Caco-2 (cell line): ENCODE results near the gene GAK. TPM values are rescaled to one million over a fixed set of nuclear protein-coding genes. Genes with fewer than 3 reads are reported as not detected.

Experiments
- BruUV-seq: library from RNA; stranded (reverse); fragments of 400-500 nt; replicated peaks from 2 replicates; lab custom pipeline; 2021; lab: Mats Ljungman, UMichigan
- CTCF ChIA-PET: fragments of 300-600 bp; sonication (Branson Sonifier 250); formaldehyde crosslinking; loops from one replicate; lab custom pipeline; 2022; ENCODE audit warnings: antibody characterized with exemption; lab: Charles Lee
- POLR2A ChIA-PET: fragments of 300-600 bp; sonication (Branson Sonifier 250); formaldehyde crosslinking; loops from one replicate; lab custom pipeline; 2022; ENCODE audit warnings: antibody characterized with exemption; lab: Charles Lee
- DNase-seq, 2 experiments: peaks; one replicate each; pipeline versions ENCODE4 v3.0.0 to v3.0.0-alpha.2; 2020 to 2022
- H3K27me3 ChIP-seq: replicated peaks from 2 replicates; pipeline ENCODE4 v1.6.0; 2011; ENCODE audit warnings: low read length; ENCODE audit not compliant: control insufficient read depth, insufficient read depth
- H3K36me3 ChIP-seq: 2 replicates; pipeline ENCODE4 v1.5.1; 2011; ENCODE audit warnings: low read length; ENCODE audit not compliant: control insufficient read depth, insufficient read depth
- H3K4me1 ChIP-seq: fragments of 250-450 bp; sonication (Bioruptor Pico); 2 replicates; pipeline ENCODE4 v1.5.1; 2020; ENCODE audit warnings: mild to moderate bottlenecking
- H3K4me3 ChIP-seq: 2 replicates; pipeline ENCODE4 v1.5.1; 2011; ENCODE audit warnings: low read depth, mild to moderate bottlenecking, control low read depth, low read length
- H3K9me3 ChIP-seq: fragments of 250-450 bp; sonication (Bioruptor Pico); 2 replicates; pipeline ENCODE4 v1.5.1; 2020; ENCODE audit warnings: mild to moderate bottlenecking, moderate library complexity
- H3K27ac Mint-ChIP-seq: one replicate; pipeline ENCODE4 v1.8.0; 2022; ENCODE audit warnings: mixed read lengths; ENCODE audit not compliant: unreplicated experiment
- H3K27me3 Mint-ChIP-seq: one replicate; pipeline ENCODE4 v1.8.0; 2022; ENCODE audit warnings: mixed read lengths; ENCODE audit not compliant: insufficient read depth, unreplicated experiment
- H3K36me3 Mint-ChIP-seq: one replicate; pipeline ENCODE4 v1.8.0; 2022; ENCODE audit warnings: mild to moderate bottlenecking, mixed read lengths; ENCODE audit not compliant: insufficient read depth, unreplicated experiment
- H3K4me1 Mint-ChIP-seq: one replicate; pipeline ENCODE4 v1.8.0; 2022; ENCODE audit warnings: low read depth, mixed read lengths; ENCODE audit not compliant: unreplicated experiment
- H3K4me3 Mint-ChIP-seq: one replicate; pipeline ENCODE4 v1.8.0; 2022; ENCODE audit warnings: mild to moderate bottlenecking, moderate library complexity, mixed read lengths; ENCODE audit not compliant: unreplicated experiment
- H3K9me3 Mint-ChIP-seq: one replicate; pipeline ENCODE4 v1.8.0; 2022; ENCODE audit warnings: mixed read lengths; ENCODE audit not compliant: unreplicated experiment
- intact Hi-C: fragments of 100-400 bp; cut with micrococcal nuclease; formaldehyde crosslinking; loops from one replicate; pipeline ENCODE4 v1.10.0; 2022; ENCODE audit not compliant: unreplicated experiment
- total RNA-seq: library from RNA; stranded (reverse); gene quantifications from 2 replicates; pipeline ENCODE4 v1.2.3, GENCODE V29; 2022
- TF ChIP-seq, protein P1 (sequence below), 2 experiments: fragments of 200-600 bp in 1 of 2; IDR thresholded peaks; 1 replicate in 1 of 2; 2 replicates in 1 of 2; pipeline versions ENCODE4 v1.5.1 to v1.8.0; 2011 to 2022; ENCODE audit warnings: antibody characterized with exemption in 1 of 2, control low read depth in 1 of 2, inconsistent platforms in 1 of 2, low read depth in 1 of 2, low read length in 1 of 2, mild to moderate bottlenecking in 1 of 2, moderate library complexity in 1 of 2; ENCODE audit not compliant: insufficient read depth in 1 of 2, severe bottlenecking in 1 of 2, unreplicated experiment in 1 of 2

Gene GAK
- total RNA-seq, 1 experiment from 2014 or later = 126 TPM

DNA sequence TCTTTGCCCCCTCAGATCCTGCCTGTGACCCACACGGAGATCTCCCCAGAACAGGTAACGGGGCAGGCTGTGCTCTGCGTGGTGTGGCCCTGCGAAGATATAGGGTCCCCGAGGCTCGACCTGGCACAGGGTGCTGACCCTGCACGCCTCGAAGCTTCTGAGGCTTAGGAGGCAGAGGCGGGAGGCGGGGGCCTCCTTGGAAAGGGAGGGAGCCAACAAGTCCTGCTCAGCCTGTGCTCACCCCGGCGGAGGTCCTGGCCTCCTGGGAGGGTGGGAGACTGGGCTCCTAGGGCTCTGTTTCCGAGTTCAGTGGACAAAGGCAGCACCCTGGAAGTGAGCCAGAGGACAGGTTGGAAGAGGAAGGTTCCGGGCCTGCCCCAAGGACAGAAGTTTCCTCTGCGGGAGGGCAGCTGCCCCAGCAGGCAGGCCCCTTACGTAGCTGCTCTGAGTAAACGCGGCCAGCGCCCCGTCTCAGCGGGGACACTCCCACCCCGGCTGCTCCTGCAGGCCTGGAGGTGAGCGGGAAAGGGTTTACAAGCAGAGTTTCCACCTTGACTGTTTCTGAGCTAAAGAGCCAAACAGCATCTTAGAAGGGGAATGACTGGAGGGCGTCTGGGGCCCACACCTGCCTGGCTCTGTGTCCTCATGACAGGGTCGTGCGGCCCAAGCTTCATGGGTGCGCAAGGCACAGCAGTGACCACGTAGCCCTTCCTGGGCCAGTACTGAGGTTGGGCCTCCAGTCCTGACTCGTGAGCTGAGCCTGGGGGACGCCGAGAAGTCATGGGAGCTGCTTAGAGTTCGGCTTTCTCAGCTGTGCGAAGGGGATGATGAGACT lies 16.2 kb upstream of the GAK start:
- DNase-seq = no peak
- Mint-ChIP-seq H3K36me3 (no peaks in the 10 kb centered on the region), H3K4me1 (peaks cover 7% of the 10 kb centered on the region), H3K27me3 (no peaks in the 10 kb centered on the region), H3K4me3 (no peak overlapping the region), H3K27ac (no peak overlapping the region), H3K9me3 (no peaks in the 10 kb centered on the region)
- ChIA-PET CTCF (no interaction called here), POLR2A (interaction anchor here (1.1 kb wide), 1 partner anchor 16 kb away, joined by 3 read pairs; the partner anchor contains the start of genes GAK and TMEM175)
- intact Hi-C loops = no loop called here
- no TSS peak for BruUV-seq
- Histone ChIP-seq H3K27me3 (no peaks in the 10 kb centered on the region), H3K9me3 (no peaks in the 10 kb centered on the region), H3K36me3 (no peaks in the 10 kb centered on the region), H3K4me3 (no peak overlapping the region), H3K4me1 (no peaks in the 10 kb centered on the region)
- TF ChIP-seq, protein P1, sequence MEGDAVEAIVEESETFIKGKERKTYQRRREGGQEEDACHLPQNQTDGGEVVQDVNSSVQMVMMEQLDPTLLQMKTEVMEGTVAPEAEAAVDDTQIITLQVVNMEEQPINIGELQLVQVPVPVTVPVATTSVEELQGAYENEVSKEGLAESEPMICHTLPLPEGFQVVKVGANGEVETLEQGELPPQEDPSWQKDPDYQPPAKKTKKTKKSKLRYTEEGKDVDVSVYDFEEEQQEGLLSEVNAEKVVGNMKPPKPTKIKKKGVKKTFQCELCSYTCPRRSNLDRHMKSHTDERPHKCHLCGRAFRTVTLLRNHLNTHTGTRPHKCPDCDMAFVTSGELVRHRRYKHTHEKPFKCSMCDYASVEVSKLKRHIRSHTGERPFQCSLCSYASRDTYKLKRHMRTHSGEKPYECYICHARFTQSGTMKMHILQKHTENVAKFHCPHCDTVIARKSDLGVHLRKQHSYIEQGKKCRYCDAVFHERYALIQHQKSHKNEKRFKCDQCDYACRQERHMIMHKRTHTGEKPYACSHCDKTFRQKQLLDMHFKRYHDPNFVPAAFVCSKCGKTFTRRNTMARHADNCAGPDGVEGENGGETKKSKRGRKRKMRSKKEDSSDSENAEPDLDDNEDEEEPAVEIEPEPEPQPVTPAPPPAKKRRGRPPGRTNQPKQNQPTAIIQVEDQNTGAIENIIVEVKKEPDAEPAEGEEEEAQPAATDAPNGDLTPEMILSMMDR (IDR thresholded peaks at IDR 0.05; ENCODE audit: insufficient read depth in 1 of 2, low read depth in 1 of 2, low read length in 1 of 2, severe bottlenecking in 1 of 2, unreplicated experiment in 1 of 2) = no peak

DNA sequence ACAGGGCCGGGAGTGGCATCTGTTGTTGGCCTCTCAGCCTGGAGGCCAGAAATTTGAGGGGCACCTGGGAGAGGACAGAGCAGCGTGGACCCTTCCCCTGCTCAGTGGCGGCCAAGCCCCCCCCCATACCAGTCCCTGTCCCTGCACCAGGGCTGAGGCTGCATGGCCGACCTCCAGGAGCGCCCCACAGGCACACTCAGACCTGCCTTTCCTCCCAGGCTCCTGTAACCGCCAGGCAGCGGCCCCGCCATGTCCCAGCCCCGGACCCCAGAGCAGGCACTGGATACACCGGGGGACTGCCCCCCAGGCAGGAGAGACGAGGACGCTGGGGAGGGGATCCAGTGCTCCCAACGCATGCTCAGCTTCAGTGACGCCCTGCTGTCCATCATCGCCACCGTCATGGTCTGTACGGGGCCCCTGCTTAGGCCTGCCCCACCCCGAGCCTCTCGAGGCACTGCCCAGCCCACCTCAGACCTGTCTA lies 15.4 kb upstream of the GAK start:
- POLR2A ChIA-PET = no interaction called here

More for the DNA sequence above, 15.4 kb upstream of the GAK start:
- DNase-seq = no peak
- CTCF ChIA-PET = no interaction called here
- Histone ChIP-seq H3K4me3 (no peak overlapping the region), H3K4me1 (no peaks in the 10 kb centered on the region), H3K27me3 (no peaks in the 10 kb centered on the region), H3K9me3 (no peaks in the 10 kb centered on the region), H3K36me3 (no peaks in the 10 kb centered on the region)
- BruUV-seq = no TSS peak
- H3K27ac Mint-ChIP-seq = no peak overlapping the region
- no peak overlapping the region for H3K4me3 Mint-ChIP-seq
- H3K4me1 Mint-ChIP-seq = peaks cover 7% of the 10 kb centered on the region
- H3K36me3 Mint-ChIP-seq = no peaks in the 10 kb centered on the region
- no peaks in the 10 kb centered on the region for H3K27me3 Mint-ChIP-seq
- H3K9me3 Mint-ChIP-seq = no peaks in the 10 kb centered on the region
- intact Hi-C loops = no loop called here
- TF ChIP-seq, protein P1 (IDR thresholded peaks at IDR 0.05; ENCODE audit: insufficient read depth in 1 of 2, low read depth in 1 of 2, low read length in 1 of 2, severe bottlenecking in 1 of 2, unreplicated experiment in 1 of 2) = no peak
